GM10248 (cell line): ENCODE results near the gene CAPN11.
"Not testable (repeated sequence)": the region's sequence is repeated elsewhere in the genome, so short reads cannot be mapped to it uniquely, and the experiment has no call there.

ENCODE experiments used
- CTCF ChIA-PET: fragments of 300-600 bp; sonication (Branson Sonifier 250); formaldehyde crosslinking; extraction: SDS; loops from one replicate; lab custom pipeline; 2021; ENCODE audit warnings: antibody characterized with exemption; lab: Yijun Ruan, JAX
- POLR2A ChIA-PET: fragments of 350-650 bp; sonication (Branson Sonifier 250); formaldehyde crosslinking; extraction: SDS; loops from one replicate; lab custom pipeline; 2020; ENCODE audit warnings: antibody characterized with exemption; lab: Yijun Ruan, JAX
- DNase-seq: peaks from one replicate; pipeline ENCODE4 v3.0.0; 2012; ENCODE audit errors: extremely low spot score
- TF ChIP-seq, protein P1 (sequence below): IDR thresholded peaks from 2 replicates; pipeline ENCODE4 v1.5.1; 2012; ENCODE audit warnings: mild to moderate bottlenecking, low read depth; ENCODE audit errors: extremely low read depth, missing control alignments, control extremely low read depth

Gene CAPN11

GRCh38 chr6:44135173-44135758 is 23.4 kb upstream of the CAPN11 start:
- TF ChIP-seq, protein P1, sequence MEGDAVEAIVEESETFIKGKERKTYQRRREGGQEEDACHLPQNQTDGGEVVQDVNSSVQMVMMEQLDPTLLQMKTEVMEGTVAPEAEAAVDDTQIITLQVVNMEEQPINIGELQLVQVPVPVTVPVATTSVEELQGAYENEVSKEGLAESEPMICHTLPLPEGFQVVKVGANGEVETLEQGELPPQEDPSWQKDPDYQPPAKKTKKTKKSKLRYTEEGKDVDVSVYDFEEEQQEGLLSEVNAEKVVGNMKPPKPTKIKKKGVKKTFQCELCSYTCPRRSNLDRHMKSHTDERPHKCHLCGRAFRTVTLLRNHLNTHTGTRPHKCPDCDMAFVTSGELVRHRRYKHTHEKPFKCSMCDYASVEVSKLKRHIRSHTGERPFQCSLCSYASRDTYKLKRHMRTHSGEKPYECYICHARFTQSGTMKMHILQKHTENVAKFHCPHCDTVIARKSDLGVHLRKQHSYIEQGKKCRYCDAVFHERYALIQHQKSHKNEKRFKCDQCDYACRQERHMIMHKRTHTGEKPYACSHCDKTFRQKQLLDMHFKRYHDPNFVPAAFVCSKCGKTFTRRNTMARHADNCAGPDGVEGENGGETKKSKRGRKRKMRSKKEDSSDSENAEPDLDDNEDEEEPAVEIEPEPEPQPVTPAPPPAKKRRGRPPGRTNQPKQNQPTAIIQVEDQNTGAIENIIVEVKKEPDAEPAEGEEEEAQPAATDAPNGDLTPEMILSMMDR, result no peak
- POLR2A ChIA-PET, result no interaction called here
- CTCF ChIA-PET, result interaction anchor here (1.5 to 1.9 kb wide), 2 partner anchors 11 to 15 kb away, joined by 4 to 7 read pairs; no protein-coding TSS in a partner anchor
- DNase-seq, result no peak

DNA sequence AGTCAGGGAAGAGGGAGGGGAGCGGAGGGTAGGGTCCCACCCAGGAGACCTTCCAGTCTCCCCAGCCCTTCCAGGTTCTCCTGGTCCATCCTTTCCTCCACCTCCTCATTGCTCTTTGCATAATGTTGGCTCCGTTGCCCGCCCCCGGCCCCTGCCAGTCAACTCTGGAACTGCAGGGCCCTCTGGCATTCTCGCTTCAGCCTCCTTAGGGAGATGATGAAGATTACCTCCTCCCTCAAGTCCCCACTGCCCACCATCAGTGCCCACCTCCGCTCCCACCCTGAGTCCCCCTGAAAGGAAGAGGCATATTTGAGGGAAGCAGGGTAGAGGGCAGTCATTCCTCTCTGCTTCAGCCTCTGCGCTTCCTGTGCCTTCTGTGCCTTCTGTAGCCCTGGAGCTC is 22.7 kb upstream of the CAPN11 start:
- TF ChIP-seq, protein P1, result no peak
- POLR2A ChIA-PET, result no interaction called here
- DNase-seq, result no peak
- CTCF ChIA-PET, result interaction anchor here (1.5 to 1.9 kb wide), 2 partner anchors 11 to 15 kb away, joined by 4 to 7 read pairs; no protein-coding TSS in a partner anchor

- CTCF ChIA-PET, result interaction anchor here (0.7 to 3.9 kb wide), 3 partner anchors 8 to 34 kb away, joined by 3 to 14 read pairs (median 4); no protein-coding TSS in a partner anchor
- POLR2A ChIA-PET, result interaction anchor here (0.6 kb wide), 1 partner anchor 20 kb away, joined by 6 read pairs; the partner anchor contains the start of gene CAPN11
- TF ChIP-seq, protein P1, result no peak
- no peak for DNase-seq
Measured at GRCh38 chr6:44138717-44139350, 19.8 kb upstream of the CAPN11 start.

- TF ChIP-seq, protein P1, result no peak
- DNase-seq, result no peak
- ChIA-PET POLR2A (interaction anchor here (0.6 kb wide), 1 partner anchor 20 kb away, joined by 6 read pairs; the partner anchor contains the start of gene CAPN11), CTCF (interaction anchor here (3.9 kb wide), 1 partner anchor 12 kb away, joined by 14 read pairs; no protein-coding TSS in a partner anchor)
Measured at GRCh38 chr6:44139351-44139743, 19.3 kb upstream of the CAPN11 start.

DNA sequence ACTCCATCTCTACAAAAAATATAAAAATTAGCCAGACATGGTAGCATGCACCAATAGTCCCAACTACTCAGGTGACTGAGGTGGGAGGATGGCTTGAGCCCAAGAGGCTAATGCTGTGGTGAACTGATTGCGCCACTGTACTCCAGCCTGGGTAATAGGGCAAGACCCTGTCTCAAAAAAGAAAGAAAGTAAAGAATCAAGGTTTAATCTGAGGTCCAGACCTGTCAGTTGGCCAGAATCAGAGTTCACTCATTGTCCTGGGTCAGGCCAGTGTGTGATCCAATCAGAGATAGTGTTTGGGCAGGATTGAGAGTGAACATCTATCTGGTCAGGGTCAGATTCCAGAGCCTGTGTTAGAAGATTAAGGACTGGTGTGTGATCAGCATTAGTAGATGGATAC is 15.8 kb upstream of the CAPN11 start:
- no peak for DNase-seq
- CTCF ChIA-PET, result interaction anchor here (1.1 to 3.9 kb wide), 4 partner anchors 8 to 125 kb away, joined by 3 to 14 read pairs (median 6); no protein-coding TSS in a partner anchor
- POLR2A ChIA-PET, result no interaction called here
- TF ChIP-seq, protein P1, result no peak

GRCh38 chr6:44143731-44144130 is 14.9 kb upstream of the CAPN11 start:
- TF ChIP-seq, protein P1, result no peak
- POLR2A ChIA-PET, result no interaction called here
- no peak for DNase-seq
- CTCF ChIA-PET, result interaction anchor here (0.9 to 1.5 kb wide), 7 partner anchors 9 to 419 kb away, joined by 3 to 8 read pairs (median 3); no protein-coding TSS in a partner anchor

- POLR2A ChIA-PET, DNase-seq: not testable (repeated sequence)
- CTCF ChIA-PET, result interaction anchor here (0.9 to 1.5 kb wide), 6 partner anchors 8 to 420 kb away, joined by 3 to 8 read pairs (median 4); no protein-coding TSS in a partner anchor
Measured at GRCh38 chr6:44144536-44144935, 14.1 kb upstream of the CAPN11 start.
